ENCODE data around the gene GLIS1. TPM values are rescaled to one million over a fixed set of nuclear protein-coding genes. Genes with fewer than 3 reads are reported as not detected.

The GLIS1 gene
- polyA plus RNA-seq, 3 donors = not detected

- intact Hi-C loops (cut with micrococcal nuclease) = no loop called here
- TF ChIP-seq CTCF (IDR thresholded peaks at IDR 0.05) = no peak
Observed at GRCh38 chr1:53665996-53666395, 73.0 kb downstream of the GLIS1 start.

DNA sequence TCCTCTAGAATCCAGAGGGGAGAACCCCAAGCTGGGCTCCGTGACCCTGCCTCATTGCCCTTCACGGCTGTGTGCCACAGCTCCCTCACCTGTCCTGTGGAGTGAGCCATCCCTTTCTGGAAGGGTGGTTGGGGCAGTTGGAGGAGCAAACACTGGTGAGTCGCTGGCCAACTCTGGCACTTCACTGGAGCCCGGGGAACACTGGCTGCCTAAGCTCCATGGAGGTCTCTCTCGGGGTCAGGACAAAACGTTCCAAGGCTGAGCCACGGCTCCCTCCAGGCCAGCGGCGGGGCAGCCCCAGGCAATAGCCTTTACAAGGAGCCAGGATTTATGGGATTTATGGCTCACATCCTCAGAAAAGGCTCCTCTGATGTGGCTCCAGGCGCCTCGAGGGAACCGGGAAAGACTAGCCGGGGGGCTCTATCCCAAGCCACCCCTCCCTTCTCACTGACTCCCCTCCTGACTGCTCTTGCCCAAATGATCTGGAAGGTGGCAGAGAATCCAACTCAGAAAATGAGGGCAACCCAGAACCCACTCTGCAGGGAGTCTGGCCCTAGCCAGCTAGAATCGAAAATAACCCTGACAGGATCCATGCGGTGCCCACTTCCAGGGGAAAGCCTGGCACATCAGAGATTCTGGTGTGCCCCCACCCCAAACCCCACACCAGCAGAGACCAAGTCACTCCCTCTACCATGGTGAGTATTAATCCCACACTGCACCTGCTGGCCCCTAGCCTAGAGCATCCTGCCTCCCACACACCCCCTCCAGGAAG, 75.2 kb downstream of the GLIS1 start:
- Mint-ChIP-seq H3K36me3 (no peaks in the 10 kb centered on the region), H3K4me1 (no peaks in the 10 kb centered on the region), H3K9me3 (no peaks in the 10 kb centered on the region), H3K27ac (no peak overlapping the region), H3K27me3 (ENCODE audit: low read depth in 3 of 3) (peaks cover 1 to 3% (median 2%) of the 10 kb centered on the region in 3 donors), H3K4me3 (no peak overlapping the region)
- H3K36me3 ChIP-seq (replicated peaks in 1 of 2; ENCODE audit: control insufficient read depth in 1 of 2, insufficient read depth in 2 of 2, low read length in 2 of 2) = no peaks in the 10 kb centered on the region
- H3K9ac ChIP-seq (ENCODE audit: insufficient read depth, low read length, poor library complexity, severe bottlenecking) = no peak overlapping the region
- no peaks in the 10 kb centered on the region for H3K9me3 ChIP-seq (replicated peaks in 1 of 2; ENCODE audit: control insufficient read depth in 1 of 2, insufficient read depth in 1 of 2, low read length in 2 of 2)
- H3K4me1 ChIP-seq (ENCODE audit: control insufficient read depth in 1 of 2, insufficient read depth in 2 of 2, low read length in 2 of 2) = no peaks in the 10 kb centered on the region
- H3K27me3 ChIP-seq (ENCODE audit: control insufficient read depth in 2 of 2, insufficient read depth in 2 of 2, low read length in 2 of 2) = no peaks in the 10 kb centered on the region
- no peak overlapping the region for H3K4me2 ChIP-seq (replicated peaks; ENCODE audit: extremely low read depth, low read length, poor library complexity, severe bottlenecking)
- no peak for DNase-seq
- intact Hi-C loops (cut with micrococcal nuclease) = no loop called here
- no peak for TF ChIP-seq CTCF (IDR thresholded peaks at IDR 0.05)
- no peak overlapping the region for H3K4me3 ChIP-seq (replicated peaks in 1 of 3; ENCODE audit: low read depth in 2 of 3, low read length in 3 of 3)
- no peaks in the 10 kb centered on the region for H3K79me2 ChIP-seq (ENCODE audit: insufficient read depth, low read length)
- H3K27ac ChIP-seq (ENCODE audit: low read depth in 1 of 2, low read length in 2 of 2) = no peak overlapping the region
- H4K20me1 ChIP-seq (ENCODE audit: insufficient read depth, low read length) = no peaks in the 10 kb centered on the region
- H2AFZ ChIP-seq (ENCODE audit: insufficient read depth, low read depth, low read length, poor library complexity, severe bottlenecking) = no peak overlapping the region
- WGBS (ENCODE audit: insufficient coverage) = 90% methylated on average over 14 of the region's 15 CpGs

More at GRCh38 chr1:53665996-53666395, 73.0 kb downstream of the GLIS1 start:
- Histone ChIP-seq H3K36me3 (replicated peaks in 1 of 2; ENCODE audit: control insufficient read depth in 1 of 2, insufficient read depth in 2 of 2, low read length in 2 of 2) (no peaks in the 10 kb centered on the region), H3K27me3 (ENCODE audit: control insufficient read depth in 2 of 2, insufficient read depth in 2 of 2, low read length in 2 of 2) (no peaks in the 10 kb centered on the region), H3K9me3 (replicated peaks in 1 of 2; ENCODE audit: control insufficient read depth in 1 of 2, insufficient read depth in 1 of 2, low read length in 2 of 2) (no peaks in the 10 kb centered on the region), H3K27ac (ENCODE audit: low read depth in 1 of 2, low read length in 2 of 2) (no peak overlapping the region), H3K79me2 (ENCODE audit: insufficient read depth, low read length) (no peaks in the 10 kb centered on the region), H2AFZ (ENCODE audit: insufficient read depth, low read depth, low read length, poor library complexity, severe bottlenecking) (no peak overlapping the region), H3K9ac (ENCODE audit: insufficient read depth, low read length, poor library complexity, severe bottlenecking) (no peak overlapping the region), H3K4me2 (replicated peaks; ENCODE audit: extremely low read depth, low read length, poor library complexity, severe bottlenecking) (no peak overlapping the region), H3K4me3 (replicated peaks in 1 of 3; ENCODE audit: low read depth in 2 of 3, low read length in 3 of 3) (no peak overlapping the region), H4K20me1 (ENCODE audit: insufficient read depth, low read length) (no peaks in the 10 kb centered on the region), H3K4me1 (ENCODE audit: control insufficient read depth in 1 of 2, insufficient read depth in 2 of 2, low read length in 2 of 2) (no peaks in the 10 kb centered on the region)
- no peak for DNase-seq
- no peak overlapping the region for H3K27ac Mint-ChIP-seq
- H3K9me3 Mint-ChIP-seq = no peaks in the 10 kb centered on the region
- H3K27me3 Mint-ChIP-seq (ENCODE audit: low read depth in 3 of 3) = peaks cover 1 to 3% (median 2%) of the 10 kb centered on the region in 3 donors
- 43% methylated on average over 2 of the region's 2 CpGs for WGBS (ENCODE audit: insufficient coverage)
- H3K36me3 Mint-ChIP-seq = no peaks in the 10 kb centered on the region
- H3K4me3 Mint-ChIP-seq = no peak overlapping the region
- H3K4me1 Mint-ChIP-seq = no peaks in the 10 kb centered on the region
